DLD1 (cell line): Measurements from ENCODE around the gene OTUB2.
"Not testable (repeated sequence)": the region's sequence is repeated elsewhere in the genome, so short reads cannot be mapped to it uniquely, and the experiment has no call there.

Source experiments
- in situ Hi-C: cut with HindIII; loops from 2 replicates; pipeline ENCODE4 v1.10.0; 2017; ENCODE audit warnings: low sequenced_read_pairs

The OTUB2 gene

DNA sequence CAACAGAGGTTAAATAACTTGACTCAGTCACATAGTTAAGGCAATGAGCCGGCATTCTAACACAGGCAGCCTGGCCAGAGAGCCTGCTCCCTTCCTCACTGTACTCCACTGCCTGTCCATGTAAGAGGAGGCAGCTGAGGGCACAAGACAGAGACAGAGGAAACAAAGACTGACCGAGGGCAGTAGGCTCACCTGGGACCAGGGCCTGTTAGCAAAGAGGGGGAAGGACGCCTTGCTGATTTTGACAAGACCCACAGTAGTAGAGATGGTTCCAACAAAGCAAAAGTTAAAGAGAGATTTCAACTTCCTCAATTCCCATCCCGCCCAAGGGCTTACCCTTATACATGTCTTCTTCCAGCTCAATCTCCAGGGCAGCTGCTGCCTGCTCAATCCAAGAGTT is 26.5 kb downstream of the OTUB2 start:
- in situ Hi-C loops: no loop called here

DNA sequence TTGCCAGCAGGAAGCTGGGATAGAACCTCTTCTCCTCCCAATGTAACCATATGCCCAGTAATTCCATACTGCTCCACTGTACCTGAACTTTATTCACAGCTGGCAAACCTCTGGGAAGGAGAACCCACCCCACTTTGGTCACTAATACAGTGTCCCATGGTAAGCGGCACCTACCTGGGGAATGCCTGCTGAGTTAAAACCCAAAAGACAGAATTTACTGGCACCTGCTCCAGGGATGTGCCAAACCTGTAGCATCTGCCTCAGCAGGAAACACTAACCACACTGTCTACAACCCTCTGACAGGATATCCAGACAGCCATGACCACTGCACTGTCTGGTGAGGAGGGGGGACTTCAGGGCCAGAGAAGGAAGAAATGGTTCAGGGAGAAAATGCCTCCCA is 28.3 kb downstream of the OTUB2 start:
- in situ Hi-C loops: no loop called here

DNA sequence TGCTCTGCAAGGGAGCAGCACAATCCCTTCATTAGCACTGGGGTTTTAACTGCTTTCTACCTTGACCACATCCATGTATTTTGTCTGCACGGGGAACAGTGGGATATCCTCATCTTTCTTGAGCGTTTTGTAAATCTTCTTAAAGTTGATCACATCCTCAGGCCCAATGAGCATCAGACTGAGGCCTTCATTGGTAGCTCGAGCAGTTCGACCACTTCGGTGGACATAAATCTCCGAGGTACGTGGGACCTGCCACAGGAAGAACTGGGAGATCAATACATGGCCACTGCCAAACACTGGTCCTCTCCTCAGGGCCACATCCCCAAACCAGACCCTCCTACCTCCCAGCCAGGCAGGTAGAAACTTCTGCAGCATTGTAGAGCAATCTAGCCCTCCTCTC is 28.8 kb downstream of the OTUB2 start:
- in situ Hi-C loops: no loop called here

DNA sequence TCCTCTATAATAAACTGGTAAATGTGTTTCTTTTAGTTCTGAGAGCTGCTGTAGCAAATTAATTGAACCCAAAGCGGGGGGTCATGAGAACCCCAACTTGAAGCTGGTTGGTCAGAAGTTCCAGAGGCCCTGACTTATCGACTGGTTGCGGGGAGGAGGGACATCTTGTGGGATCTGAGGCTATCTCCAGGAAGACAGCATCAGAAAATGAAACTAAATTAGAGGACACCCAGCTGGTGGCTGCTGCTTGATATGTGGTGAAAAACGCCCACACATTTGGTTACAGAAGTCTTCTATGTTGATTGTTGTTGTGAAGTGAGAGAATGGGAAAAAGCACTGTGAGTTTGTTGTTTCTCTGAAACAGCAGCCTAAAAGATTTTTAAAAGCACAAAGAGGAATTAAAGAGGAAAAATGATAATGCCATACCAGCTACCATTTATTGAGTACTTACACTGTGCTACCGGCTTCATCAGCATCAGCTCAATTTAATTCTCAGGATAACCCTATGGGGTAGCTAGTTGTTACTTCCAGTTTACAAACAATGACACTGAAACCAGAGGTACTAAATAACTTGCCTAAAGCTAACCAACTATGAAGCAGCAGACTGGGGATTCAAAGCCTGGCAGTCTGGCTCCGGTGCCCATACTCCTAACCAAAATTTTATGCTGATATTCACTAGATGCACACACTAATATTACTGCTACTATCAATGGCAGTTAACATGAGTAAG is 30.6 kb downstream of the OTUB2 start:
- in situ Hi-C loops: no loop called here

DNA sequence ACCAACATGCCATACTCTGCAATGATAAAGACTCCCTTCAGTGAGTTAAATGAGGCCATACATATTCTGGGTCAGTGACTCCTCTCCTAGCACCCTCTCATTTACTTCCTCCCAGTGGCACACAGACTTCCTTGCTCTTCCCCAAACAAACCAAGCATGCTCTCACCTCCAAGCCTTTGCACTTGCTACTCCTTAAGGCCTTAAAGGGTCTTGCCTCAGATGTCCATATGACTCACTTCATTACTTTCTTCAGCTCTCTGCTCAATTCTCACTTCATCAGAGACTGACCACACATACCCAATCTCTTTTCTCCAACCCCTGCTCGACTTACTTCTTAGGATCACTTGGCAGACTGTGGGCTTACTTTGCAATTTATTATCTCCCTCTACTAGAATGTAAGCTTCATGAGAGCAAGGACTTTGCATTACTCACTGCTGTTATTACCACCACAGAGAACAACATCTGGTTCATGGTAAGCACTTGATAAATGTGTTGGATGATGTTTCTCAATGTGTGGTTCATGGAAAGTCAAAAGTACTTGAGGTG is 32.1 kb downstream of the OTUB2 start:
- in situ Hi-C loops: no loop called here

DNA sequence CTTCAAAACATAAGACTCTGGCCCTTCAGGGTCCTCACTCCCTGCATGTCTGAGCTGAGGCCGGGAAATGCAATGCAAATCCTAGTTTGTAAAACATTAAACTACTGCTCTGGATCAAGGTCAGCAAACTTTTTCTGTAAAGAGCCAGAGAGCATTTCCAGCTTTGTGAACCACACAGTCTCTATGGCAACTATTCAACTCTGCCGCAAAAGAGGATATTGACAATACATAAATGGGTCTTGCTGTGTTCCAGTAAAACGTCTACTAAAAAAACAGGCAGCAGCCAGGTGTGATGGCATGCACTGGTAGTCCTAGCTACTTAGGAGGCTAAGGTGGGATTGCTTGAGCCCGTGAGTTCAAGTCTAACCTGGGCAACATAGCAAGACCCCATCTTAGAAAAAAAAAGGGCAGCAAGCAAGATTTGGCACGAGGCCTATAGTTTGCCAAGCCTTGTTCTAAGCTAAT is 32.6 kb downstream of the OTUB2 start:
- in situ Hi-C loops: no loop called here

DNA sequence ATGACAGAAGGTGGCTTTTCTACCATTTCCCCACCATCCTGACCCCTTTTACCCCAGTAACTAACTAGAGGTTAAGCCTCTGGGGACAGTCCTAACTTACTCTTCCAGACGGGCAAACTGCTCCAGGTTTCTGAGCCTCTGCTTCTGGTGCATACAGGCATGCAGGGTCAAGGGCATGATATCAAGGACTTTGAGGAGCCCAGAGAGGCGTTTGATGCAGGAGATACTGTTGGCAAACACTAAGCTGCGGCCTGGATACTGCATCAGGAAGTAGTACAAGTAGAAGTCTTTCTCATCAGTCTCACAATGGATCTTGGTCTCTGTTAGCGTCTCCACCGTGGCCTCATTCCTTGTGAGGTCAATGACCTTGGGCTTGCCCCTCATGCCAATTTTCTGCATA is 33.9 kb downstream of the OTUB2 start:
- in situ Hi-C loops: no loop called here

DNA sequence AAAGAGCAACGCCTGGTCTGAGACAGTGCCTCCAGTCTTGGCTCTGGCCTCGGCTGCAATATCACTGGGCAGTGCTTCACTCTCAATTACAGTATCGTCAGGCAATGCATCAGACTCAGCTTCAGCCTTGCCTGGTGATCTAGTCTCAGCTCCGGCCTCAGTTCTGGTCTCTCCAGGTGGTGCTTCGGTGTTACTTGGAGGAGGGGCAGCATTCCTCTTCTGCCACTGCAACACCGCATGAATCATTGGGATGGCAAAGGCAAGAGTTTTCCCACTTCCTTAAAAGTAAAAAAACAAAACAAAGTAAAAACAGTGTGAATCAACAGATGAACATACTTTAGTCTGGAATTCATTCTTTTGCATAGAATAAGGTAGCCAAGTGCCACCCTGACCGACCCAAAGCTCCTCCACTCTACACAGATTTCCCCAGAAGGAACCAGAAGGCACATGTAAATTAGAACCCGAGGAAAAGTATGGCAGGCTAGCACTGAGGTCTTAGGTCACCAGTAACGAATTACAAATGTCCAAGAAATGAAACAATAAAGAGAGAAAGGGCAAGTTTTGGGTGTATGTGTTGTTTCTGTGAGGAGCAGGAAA is 36.3 kb downstream of the OTUB2 start:
- in situ Hi-C loops: no loop called here

DNA sequence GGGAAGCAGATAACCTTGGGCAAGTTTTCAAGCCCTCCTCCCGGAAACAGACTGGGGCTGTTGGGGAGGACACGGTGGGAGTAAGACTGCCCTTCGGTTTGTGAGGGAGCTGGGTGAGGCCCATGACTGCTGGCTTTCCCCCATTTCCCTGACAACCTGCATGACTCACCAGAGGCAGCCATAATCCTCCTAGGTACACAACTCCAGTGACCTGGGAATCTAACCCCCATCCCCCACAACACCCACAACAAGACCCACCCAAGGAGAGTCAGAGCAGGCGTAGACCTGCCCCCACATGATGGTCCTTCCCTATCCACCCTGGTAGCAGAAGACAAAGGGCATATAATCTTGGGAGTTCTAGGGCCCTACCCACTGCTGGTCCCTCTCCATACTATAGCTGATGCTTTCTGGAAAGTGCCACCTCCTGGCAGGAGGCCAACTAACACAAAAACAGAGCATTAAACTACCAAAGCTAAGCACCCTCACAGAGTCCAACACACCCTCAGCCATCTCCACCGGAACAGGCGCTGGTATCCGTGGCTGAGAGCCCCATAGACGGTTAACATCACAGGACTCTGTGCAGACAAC is 40.0 kb downstream of the OTUB2 start:
- in situ Hi-C loops: no loop called here

DNA sequence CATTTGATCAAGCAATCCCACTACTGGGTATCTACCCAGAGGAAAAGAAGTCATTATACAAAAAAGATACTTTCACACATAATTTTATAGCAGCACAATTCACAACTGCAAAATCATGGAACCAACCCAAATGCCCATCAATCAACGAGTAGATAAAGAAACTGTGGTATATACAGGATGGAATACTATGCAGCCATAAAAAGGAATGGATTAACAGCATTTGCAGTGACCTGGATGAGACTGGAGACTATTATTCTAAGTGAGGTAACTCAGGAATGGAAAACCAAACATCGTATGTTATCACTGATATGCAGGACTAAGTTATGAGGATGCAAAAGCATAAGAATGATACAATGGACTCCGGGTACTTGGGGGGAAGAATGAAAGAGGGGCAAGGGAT is 45.9 kb downstream of the OTUB2 start:
- in situ Hi-C loops: not testable (repeated sequence)

DNA sequence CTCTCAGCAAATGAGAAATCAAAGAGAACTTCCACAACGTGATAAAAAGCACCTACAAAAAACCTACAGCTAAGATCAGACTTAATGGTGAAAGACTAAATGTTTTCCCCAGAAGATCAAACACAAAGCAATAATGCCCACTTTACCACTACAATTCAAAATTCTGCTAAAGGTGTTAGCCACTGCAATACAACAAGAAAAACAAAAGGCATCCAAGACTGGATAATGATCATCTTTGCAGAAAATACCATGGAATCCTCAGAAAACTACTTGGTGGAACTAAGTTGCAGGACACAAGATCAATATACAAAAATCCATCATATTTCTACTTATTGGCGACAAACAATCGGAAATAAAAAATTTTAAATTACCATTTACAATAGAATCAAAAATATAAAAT is 48.4 kb downstream of the OTUB2 start:
- in situ Hi-C loops: no loop called here

DNA sequence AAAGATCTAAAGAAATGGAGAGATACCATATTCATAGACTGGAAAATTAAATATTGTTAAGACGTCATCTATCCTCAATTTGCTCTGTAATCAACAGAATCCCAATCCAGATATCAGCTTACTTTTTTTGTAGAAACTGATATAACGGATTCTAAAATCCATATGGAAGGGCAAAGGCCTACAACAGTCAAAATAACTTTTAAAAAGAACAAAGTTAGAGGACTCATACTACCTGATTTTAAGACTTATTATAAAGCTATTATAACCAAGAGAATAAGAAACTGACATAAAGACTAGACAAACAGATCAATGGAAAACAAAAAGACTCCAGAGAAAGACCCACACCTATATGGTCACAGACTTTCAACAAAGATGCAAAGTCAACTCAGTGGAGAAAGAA is 48.9 kb downstream of the OTUB2 start:
- in situ Hi-C loops: no loop called here

DNA sequence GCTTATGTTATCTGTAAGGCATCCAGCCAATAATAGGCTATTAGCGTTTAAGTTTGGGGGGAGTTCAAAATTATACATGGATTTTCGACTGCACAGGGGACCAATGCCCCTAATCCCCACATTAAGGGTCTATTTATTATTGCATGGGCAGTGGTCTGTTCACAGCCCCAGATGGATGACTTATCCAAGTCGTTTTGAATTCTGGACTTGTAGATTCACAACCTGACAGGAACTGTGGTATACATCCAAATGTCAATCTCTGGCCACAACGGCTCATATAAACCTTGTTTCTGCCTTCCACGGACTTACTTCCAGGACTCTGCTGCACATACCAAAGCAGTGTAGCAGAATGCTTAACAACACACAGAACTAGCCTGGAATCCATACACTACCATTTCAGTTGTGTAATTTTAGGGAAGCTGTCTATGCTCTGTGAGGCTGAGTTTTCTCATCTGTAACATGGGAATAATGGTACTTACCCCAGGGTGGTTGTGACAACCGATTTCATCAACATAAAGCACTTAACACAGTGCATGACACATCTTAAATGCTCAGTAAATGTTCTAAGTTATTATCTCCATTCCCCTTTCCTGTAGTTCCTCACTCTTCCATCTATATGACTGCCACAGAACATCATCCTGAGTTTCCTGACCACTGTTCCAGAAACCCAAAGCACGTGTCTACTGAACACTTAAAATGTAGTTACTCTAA is 51.1 kb downstream of the OTUB2 start:
- in situ Hi-C loops: no loop called here

DNA sequence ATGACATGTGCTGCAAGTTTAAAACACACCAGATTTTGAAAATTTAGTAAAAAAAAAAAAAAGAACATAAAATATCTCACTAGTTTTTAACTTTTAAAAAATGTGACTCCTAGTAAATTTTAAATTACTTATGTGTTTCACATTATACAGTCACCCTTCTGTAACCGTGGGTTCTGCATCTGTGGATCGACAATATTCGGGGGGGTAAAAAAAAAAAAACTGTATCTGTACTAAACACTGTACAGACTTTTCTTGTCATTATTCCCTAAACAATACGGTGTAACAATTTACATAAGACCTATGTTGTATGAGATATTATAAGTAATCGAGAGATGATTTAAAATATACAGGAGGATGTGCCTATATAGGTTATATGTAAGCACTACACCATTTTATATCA is 51.7 kb downstream of the OTUB2 start:
- in situ Hi-C loops: no loop called here

DNA sequence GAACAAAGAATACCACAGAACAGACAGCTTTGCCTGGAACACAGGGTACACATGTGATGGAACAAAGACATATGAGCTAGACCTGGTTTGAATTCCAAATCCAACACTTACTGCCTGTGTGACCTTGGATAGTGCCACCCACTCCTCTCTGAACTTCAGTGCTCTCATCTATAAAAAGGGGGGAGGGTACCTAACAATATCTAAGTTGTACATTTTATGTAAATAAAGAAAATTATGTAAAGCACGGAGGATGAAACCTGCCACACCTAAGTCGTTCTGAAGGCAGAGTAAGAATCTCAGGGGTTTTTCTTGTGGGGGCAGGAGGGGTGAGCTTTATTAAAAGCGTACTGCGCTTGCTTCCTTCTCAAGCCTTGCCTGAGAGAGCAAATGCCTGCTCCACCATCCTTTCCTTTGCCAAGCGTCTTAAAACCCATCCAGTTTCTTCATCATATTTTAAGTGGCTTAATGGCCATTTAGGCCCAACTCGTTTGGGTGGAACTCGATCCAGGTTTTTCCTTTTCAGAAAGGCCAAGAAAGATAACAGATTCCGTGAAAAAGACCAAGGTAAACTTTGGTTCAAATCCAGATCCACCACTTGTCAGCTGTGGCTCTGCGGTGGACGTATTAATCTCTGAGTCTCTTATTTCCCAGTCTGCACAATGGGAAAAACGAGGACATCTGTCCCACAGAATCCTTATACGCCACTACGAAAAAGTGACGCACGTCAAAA is 53.9 kb downstream of the OTUB2 start:
- in situ Hi-C loops: no loop called here

DNA sequence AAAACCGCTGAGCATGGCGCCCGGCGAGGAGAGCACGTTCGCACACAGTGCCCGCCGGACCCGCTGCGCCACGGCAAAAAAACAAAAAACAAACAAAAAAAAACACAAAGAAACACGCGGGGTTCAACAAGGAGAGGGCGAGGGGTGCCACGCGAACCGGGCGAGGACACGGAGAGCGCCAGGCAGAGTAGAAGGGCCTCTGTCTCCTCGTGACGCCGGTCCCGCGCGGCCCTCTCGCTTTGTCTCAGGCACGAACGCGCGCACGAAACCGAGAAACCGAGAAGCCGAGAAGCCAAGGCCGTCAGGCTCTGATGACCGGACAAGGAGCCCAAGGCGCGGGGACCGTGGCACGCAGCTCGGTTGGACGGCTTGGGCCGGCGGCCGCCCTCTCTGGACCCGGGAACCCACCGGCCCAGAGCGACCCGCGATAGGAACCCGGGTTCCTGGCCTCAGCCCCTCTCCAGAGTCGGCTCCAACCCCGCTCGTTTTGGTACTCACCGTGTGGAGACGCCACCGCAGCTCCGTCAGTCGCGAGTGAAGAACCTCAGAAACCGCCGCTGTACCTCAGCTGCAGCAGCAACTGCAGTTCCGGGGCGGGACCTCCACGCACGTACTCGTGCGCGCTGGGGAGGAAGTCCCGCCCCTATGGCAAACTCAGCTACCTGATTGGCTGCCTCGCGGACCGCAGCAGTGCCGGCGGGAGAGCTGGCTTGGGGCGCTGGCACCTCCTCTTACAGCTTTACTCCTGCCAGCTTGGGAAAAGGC is 54.7 kb downstream of the OTUB2 start, which contains the start of the genes DDX24 and IFI27L1:
Gene DDX24 (minus strand): TSS at position 582 of the 765 bp plus-strand sequence. CDS start 1,460 bp downstream, outside the sequence.
Gene IFI27L1 (plus strand): TSS at position 690 of the 765 bp plus-strand sequence. CDS start 15,628 bp downstream, outside the sequence.
- in situ Hi-C loops: no loop called here

DNA sequence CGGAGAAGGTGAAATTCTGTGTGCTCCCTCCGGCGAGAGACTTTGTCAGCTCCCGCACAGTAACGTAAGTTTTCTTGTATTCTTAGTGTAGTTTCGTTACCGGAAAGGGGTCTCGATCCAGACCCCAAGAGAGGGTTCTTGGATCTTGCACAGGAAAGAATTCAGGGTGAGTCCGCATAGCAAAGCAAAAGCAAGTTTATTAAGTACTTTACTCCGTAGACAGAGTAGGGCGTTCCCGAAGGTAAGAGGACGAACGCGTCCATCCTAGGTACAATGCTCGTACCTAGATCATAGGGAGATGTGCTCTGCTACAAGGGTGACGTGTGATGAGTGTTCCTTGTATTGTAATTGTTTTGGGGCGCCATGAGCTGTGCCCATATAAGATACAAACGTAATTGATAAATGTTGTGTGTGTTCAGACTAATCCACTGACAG is 55.3 kb downstream of the OTUB2 start:
- in situ Hi-C loops: no loop called here

DNA sequence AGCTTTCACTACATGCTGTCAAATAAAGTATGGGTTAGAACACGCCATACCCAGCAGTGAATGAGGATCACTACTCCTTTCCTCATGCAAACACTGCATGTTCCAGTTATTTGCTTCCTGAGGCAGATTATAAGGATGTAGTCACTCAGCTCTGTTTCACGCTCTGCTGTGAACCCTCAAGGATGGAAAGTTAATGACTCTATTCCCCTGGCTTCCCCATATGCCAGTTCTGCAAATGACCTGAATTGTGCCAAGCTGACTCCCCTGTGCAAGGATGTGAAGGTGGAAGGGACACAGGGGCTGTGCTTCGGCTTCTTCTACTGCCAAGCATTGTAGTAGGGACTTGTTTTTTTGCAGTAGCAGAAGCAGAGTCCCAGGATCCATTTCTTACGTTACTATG is 61.8 kb downstream of the OTUB2 start:
- in situ Hi-C loops: no loop called here

DNA sequence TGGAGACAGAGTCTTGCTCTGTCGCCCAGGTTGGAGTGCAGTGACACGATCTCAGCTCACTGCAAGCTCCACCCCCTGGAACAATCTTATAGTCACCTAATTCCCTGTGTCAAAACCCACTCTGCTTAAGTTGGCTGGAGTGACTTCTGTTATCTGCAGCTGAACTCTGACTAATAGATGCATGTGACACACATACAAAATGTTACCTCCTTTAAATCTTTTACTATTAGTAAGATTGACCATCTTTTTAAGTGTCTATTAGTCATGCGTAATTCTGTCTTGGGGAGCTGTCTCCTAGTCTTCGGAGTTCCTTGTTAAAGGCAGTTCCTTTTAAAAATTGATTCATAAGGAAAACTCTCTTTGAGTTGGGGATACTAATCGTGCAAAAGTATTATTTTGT is 62.4 kb downstream of the OTUB2 start:
- in situ Hi-C loops: no loop called here

DNA sequence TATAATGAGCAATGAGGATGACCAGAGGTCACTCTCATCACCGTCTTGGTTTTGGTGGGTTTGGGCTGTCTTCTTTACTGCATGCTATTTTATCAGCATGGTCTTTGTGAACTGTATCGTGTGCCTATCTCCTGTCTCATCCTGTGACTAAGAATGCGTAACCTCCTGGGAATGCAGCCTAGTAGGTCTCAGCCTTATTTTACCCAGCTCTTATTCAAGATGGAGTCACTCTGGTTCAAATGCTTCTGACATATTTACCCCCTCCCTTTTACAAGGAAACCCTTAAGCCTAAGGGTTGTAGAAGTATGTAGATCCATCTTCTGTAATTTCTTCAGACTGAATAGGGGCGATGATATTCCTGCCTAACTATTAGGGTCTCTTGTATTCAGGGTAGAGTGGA is 63.3 kb downstream of the OTUB2 start:
- in situ Hi-C loops: no loop called here
